Renal pelvis (tissue), 4 donors: ENCODE data around the gene CIAO1. TPM values are rescaled to one million over a fixed set of nuclear protein-coding genes. Genes with fewer than 3 reads are reported as not detected.
"Not testable (repeated sequence)": the region's sequence is repeated elsewhere in the genome, so short reads cannot be mapped to it uniquely, and the experiment has no call there.

Experiments
- DNase-seq: peaks from one replicate; pipeline ENCODE4 v3.0.0-alpha.2; 2013
- polyA plus RNA-seq, 3 donors: library from polyadenylated mRNA; unstranded; fragments of 120-200 nt; gene quantifications; one replicate each; pipeline ENCODE4 v1.2.1, GENCODE V29; 2013; ENCODE audit not compliant: insufficient read length in 3 of 3

CIAO1 gene
- polyA plus RNA-seq, 3 donors, result 55.7 to 82.8 (median 80.3) TPM

DNA sequence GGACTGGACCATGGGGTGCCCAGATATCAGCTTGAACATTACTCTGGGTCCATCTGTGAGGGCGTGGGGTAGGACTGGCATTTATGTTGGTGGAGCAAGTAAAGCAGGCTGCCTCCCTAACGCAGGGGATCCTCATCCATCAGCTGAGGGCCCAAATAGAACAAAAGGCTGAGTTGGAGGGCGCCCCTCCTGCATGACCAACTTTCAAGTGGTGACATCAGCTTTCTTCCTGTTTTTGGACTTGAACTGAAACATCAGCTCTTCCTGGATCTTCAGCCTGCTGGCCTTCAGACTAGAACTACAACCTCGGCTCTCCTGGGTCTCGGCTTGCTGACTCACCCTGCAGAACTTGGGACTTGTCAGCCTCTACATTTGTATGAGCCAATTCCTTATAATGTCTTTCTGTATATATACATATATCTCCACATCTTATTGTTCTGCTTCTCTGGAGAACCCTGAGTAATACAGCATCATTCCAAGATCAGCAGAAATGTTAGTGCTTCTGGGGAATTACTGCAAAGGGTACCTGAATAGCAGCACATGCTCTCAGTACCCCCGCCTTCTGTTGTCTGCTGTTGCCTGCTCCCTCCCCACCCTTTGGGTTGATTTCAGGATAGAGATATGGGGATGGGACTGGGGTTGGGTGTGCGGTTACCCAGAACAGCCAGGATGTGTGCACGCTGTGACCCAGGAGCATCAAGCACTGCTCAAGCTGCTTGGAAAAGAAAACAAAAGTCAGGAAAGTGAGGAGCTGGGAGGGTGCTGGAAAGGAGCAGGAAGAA is 20.2 kb upstream of the CIAO1 start:
- no peak for DNase-seq

DNA sequence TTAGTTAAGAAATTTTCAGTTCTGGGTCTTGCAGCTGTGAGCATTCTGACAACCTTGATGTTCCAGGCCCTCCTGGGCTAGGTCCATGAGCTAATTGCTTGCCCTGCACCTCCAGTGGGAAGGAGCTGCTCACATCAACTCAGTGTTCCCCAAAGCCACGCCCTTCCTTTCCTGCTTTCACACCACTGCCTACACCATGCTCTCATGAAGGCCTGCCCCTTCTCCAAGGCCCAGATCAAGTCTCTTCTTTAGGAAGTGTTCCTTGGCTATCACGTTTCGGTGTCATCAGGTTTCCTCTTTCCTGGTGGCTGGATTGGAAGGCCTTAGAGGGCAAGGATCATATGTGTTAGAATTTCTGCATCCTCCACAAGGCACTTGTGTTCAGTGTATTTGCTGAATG is 19.0 kb upstream of the CIAO1 start:
- no peak for DNase-seq

DNA sequence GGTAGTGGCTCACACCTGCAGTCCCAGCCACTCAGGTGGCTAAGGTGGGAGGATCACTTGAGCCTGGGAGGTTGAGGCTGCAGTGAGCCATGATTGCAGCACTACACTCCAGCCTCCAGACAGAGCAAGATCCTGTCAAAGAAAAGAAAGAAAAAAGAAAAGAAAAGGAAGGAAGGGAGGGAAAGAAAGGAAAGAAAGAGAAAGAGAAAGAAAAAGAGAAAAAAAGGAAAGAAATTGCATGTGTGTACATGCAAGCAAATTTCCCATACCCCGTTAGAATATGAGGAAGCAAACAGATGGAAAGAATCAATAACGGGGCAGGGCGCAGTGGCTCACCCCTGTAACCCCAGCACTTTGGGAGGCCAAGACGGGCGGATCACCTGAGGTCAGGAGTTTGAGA is 18.1 kb upstream of the CIAO1 start:
- no peak for DNase-seq

DNA sequence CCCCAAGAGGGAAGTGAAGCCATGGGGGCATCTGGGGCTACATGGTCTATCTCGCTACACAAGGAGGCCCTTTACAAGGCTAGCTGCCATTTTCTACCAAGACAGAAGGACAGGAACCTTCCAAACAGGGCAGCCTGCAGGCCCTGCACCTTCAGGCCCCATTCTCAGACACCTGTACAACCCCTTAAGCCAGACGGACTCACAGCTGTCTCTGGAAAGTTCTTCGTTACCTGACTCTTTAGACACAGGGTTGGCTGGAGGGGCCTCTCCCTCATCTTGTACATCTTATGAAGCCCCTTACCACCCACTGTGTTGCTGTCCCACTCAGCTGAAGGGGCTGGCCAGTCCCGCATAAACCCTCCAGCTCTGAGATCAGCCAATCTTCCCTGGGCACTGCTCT is 17.4 kb upstream of the CIAO1 start:
- no peak for DNase-seq

DNA sequence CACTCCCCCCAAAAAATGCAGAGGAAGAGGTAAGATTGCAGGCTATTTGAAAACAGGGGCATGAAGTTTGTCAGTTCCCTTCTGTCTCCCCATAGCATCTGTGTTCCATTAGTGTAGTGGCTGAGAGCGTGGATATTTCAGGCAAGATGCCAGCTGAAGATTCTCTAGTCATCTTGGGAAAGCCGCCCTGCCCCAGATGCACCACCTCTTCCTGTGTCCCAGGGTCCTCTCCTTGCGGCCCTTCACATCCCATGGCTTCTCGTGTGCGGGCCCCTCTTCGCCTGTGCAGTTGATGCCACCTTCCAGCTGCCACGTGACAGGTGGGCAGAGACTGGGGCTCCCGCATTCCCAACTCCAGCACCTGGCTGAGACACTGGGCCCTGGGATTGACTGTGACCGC is 16.4 kb upstream of the CIAO1 start:
- no peak for DNase-seq

DNA sequence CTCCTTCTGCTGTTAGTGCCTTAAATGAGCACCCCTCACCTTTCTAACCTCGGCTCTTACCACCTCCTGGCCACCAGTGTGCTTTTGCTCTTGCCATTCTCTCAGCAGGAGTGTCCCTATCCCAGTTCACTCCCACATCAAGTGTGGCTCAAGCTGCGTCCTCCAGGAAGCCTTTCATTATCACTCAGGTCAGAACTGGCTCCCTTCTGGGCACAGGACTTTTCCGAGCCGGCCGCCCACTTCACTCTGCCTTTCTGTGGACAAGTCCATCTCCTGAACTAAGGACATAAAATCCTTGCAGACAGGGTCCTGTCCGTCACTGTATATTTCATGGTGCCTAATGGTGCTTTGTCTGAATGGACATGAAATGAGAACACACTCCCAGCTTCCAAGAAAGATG is 15.8 kb upstream of the CIAO1 start:
- DNase-seq, result no peak

DNA sequence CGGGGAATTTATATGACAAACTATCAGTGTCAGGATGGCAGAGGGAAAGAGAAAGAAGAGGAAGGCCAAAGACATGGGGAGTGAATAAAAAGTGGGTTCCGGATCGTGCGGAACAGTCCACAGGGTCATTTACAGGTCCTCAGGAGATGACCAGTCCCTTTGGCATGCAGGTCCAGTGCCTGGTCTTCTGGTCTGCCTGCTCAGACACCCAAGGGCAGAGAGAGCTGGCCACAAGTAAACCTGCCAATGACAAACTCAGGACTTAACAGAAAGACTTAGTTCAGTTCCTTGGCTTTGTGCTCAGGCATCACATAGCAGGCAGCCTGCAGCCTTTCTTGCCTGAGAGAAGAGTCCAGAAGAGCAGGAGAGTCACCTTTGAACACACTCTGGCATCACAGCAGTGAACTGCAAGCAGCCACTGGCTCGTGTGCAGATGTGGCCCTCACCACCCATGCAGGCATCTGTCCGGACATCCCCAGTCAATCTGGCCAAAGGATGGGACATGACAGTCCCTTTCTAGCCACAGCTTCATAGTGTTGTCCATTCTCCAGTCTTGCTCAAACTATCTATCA is 14.2 kb upstream of the CIAO1 start:
- peak; percentile 79 for DNase-seq

DNA sequence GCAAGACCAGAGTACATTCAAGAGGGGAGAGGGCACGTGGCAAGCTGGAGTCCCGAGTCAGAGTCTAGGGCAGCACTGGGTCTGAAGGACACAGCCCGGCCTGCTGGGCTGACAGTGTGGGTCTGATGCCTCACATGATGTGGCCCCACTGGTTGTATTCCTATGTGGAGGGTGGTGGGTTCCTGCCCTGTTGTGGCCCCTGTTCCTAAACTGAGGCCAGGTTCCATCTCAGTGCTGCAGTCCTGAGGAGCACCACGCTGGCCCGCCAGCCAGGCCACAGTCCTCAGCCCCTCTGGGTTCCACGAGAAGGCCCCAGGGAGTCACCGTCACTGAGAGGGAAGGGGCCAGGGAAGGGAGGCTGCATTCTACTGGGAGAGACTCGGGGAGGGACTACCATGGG is 13.5 kb upstream of the CIAO1 start:
- DNase-seq, result no peak

DNA sequence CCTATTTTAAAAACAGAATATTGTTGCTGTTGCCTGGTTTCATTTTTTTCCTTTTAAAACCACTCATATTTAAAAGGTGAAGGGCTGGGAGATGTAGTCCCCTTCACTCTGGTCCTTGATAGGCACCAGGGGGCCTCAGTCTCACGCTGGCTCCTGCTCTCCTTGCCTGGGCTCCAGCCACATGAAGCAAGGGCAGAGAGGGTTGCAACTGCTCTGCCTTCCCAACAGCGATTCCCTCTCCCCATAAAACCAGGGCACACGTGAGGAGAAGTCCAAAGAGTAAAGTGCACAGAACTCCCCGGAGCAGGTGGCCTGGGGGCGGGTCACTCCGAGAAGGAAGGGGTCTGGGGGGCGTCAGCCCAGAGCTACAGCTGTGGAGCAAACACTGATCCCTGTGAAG is 13.0 kb upstream of the CIAO1 start:
- DNase-seq, result no peak

DNA sequence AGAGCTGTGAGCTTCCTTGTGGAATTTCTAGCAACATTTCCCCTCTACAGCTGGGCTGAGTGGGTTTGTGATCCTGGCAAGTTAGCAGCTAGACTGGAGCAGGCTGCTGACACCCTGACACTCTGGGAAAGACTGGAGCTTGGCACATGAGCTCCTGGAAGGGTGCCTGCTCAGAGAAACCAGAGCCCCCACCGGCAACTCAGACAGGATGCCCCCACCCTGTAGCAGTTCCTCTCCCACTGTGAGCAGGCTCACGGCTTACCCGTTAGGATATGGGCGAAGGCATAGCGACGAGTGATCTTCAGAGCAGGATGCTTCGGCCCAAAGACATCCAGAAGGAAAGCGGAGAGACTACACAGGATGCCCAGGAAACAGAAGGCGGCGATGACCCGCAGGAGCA is 11.5 kb upstream of the CIAO1 start:
- DNase-seq, result no peak

DNA sequence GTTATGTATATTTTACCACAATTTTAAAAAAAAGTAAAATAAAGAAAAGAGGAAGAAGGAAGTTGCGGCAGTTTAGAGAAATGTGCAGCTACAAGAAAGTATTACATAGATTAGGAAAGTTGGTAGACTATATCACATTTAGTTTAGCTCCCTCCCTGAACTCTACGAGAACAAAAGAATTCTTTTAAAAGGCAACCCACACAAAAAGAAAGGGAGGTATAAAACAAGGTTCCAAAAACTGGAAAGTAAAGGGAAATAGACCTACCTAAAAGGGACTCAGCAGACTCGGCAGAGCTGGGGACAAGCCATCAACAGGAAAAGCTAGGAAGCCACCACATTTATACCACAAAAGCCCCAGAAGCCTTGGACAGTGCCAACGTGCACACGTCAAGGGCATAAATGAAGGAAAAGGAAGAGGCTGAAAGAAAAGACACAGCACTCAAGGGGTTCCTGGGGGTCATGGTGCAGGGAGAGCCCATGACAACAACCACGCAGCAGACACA is 9.4 kb upstream of the CIAO1 start:
- no peak for DNase-seq

DNA sequence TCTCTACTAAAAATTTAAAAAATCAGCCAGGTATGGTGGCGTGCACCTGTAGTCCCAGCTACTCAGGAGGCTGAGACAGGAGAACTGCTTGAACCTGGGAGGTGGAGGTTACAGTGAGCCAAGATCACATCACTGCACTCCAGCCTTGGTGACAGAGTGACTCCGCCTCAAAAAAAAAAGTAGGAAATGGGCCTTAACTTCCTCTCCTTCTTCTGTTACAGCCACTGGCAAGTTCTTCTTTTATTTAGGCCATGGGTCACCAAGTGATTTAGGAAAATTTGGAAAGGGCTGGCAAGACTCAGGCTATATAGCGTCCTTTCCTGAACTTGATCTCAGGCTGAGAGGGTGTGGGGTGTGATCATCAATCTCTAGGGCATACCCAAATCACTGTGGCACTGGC is 8.3 kb upstream of the CIAO1 start:
- not testable (repeated sequence) for DNase-seq

DNA sequence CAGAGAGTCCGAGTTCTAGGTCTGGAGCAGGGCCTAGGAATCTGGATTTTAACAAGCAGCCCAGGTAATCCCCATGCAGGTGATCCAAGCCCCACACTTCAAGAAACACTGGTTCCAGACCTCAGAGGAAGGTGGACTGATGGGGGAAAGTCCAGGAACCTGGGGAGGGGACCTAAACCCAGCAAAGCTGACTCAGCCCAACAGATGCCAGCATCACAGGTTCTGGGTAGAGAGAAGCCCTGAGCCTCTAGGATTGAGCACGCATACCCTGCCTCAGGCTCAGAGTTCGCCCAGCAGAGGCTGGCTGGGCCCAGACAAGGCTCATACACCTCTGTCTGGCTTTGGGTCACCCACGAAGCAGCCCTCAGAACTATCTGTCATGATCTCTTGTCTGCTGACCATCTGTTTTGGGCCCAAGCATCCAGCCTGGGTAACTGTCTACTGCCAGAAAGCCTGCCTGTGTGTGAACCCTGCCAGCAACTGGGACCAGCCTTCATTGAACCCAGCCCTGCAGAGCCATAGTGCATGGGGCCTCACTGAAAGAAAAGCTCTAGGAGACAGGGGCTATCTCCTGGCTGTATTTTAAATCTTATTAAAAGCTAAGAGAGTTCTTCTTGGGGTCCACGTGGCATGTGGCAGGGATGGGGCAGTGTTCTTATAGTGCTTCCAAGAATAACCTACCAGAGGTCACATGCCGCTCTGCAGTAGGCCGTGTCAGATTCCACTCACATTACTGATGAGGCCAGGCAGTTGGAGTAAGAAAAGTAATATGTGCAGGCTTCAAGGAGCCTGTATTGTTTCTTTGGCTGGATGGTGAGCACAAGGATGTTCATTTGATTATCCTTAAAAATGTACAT is 7.6 kb upstream of the CIAO1 start:
- no peak for DNase-seq

DNA sequence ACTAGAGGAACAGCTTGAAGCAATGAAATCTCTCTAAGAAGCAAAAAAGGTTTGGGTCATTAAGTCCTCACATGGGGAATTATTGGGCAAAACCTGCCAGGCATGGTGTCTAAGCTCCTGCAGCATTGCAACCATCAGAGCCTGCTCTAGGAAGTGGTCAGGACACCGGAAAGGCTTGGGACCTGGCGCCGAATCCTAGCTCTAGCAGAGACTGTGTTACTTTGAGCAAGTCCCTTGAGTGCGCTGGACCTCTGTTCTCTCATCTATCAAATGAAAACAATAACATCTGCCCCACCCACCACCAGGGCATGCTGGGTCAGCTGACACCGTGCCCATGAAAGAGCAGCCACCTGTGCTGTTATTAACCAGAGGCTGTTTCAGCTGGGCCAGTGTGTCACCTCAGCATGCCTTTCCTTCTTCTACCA is 6.5 kb upstream of the CIAO1 start:
- DNase-seq, result no peak

DNA sequence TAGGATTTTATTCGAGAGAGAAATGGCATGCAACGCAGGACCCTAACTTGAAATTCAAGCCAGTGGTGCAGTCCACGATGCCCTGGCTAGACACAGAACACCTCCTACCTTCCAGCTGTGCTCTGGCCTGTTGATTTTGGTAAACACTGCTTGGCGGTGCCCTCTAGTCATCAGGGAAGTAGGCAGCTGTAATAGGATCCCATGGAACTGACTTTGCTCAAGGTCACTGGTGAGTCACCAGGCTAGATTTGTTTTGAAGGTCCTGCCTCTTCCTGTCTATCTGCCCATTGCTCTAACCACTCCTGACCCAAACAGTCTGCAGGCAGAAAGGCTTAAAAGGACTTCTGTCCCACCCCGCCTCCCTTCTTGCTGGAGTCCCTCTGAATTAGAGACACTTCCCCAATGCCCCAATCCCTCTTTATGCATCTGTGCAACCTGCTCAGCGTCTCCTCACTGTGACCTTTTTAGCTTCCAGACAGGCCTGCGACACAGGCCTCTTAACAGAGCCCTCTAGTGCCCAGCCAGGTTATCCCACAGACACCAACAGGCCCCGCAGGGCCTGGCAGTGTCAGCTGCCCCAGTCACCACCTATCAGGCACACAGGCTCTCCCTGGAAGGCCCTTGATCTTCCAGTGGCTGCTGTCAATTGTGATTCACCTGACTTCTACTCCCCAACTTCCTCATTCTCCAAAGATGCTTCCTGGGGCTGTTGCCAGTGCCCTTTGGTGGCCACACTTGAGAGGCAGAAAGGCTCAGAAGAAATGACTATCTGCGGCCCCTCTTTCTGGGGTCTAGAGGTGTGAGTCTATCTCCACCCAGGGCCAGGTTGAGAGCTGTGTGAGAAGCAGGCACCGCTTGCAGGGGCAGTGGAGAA is 5.4 kb upstream of the CIAO1 start:
- DNase-seq, result peak; percentile 72

DNA sequence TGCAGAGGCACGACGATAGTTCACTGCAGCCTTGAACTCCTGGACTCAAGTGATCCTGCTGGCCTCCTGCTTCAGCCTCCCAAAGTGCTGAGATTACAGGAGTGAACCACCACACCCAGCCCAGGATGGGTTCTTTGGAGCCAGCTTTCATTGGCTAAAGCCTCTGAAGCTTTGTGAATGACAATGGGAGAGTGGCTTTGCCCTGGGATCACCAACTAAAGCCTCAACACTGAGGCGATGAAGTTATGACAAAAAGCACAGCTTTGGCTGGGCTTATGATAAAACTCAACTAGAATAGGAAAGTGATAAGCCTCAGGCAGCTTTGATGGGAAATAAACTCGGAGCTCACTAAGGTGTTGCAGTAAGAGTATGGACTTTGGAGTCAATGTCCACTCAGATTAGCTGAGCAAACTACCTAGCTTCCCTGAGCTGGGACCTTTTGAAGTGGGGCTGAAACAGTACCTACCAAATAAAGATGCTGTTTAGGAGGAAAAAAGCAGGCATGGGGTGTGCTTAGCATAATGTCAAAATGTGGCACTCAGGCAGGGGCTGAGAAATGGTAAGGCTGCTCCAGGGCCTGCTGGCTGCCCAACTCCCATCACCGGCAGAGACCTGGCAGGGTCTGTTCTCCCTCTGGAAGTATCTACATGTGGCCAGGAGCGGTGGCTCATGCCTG is 4.6 kb upstream of the CIAO1 start:
- no peak for DNase-seq

DNA sequence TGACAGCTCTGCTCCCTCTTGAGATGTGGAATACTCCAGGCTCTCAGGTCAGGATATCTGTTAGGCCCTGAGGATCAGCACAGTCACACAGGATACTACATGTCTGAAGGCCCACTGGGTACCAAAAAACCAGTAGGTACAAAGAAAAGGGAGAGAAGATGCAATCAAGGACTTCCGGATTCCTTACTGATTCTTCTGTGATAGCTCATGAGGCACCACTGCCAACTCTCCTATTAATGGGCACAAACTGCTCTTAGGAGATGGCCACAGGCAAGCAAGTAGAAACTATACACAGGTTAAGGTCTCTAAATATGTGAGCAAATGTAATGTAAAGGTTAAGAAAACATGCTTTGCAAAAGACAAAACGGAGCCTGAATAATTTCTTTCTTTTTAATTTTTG is 3.7 kb upstream of the CIAO1 start:
- DNase-seq, result no peak

DNA sequence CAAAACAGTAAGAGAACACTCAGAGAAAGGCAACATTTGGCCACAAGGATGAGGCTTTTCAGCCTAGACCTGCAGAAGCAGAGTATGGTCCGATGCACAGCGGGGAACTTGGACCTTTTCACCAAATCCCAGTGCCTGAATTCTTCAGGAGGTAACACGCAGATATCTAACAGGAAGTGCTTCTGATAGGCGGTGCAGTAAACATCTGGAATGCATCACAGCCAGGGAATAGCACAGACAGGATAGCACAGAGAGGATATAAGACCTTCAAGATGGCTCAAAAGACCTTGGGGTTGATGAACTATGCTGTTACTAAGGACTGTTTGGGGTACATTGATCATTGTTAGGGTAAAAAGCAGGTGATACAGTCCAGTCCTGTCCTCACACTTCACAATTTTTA is 1.9 kb upstream of the CIAO1 start:
- no peak for DNase-seq

DNA sequence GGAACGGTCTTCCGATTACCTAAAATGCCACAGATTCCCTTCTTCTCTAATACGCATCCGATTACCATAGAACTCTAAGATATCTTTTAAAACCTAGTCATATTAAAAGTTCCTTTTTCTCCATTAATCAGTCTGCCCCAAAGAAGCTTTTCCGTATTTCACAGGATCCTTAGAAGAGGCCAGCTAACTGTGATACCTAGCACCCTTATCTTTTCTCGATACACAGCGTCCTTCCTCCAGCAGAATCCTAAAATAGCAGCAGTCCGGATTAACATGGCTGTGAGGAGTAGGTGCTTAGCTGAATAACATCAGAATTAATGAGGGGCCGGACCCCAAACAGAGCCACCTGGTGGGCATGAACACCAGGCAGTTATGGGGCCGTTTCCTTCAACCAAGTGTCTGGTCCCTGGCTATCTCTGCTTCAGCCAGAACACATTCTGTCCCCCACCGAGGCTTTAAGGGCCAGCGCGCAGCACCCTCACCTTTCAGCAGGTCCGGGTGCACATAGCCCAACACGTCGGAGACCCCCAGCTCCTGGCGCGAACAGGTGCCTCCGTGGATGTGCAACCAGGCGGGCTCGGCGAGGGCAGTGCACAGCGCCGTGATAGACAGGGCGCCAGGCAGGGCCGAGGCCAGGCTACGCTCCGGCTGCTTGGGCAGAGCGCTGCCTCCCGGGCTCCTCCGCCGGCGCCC is 1.2 kb upstream of the CIAO1 start:
- peak; percentile 56 for DNase-seq

DNA sequence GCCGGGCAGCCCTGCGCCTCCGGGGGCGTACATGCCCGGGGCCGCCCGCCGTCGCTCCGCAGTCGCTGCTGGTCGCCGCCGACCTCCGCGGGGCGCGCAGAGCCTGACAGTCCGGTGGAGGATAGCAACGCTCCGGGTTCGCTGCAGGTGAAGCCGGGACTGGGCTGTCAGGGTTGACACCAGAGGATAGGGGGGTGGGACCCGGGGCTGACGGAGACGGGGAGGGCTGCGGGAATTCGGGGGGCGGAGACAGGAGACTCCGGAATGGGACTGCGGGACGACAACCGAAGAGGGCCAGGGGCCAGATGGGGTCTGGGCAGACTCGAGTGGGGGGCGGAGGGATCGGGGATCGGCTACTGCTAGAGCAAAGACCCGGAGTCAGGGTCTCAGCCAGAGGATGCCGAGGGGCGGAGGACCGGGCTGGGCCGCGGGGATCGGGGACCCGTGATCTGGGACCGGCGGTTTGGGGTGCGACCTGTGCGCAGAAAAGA is 631 bp upstream of the CIAO1 start:
- DNase-seq, result peak; percentile 33
